Measurements from ENCODE around the gene WDR20. TPM values are rescaled to one million over a fixed set of nuclear protein-coding genes. Genes with fewer than 3 reads are reported as not detected.
"Not testable (repeated sequence)": the region's sequence is repeated elsewhere in the genome, so short reads cannot be mapped to it uniquely, and the experiment has no call there.

The WDR20 gene
- total RNA-seq, 2 donors from 2014 or later, result 45.1 to 50.7 TPM

DNA sequence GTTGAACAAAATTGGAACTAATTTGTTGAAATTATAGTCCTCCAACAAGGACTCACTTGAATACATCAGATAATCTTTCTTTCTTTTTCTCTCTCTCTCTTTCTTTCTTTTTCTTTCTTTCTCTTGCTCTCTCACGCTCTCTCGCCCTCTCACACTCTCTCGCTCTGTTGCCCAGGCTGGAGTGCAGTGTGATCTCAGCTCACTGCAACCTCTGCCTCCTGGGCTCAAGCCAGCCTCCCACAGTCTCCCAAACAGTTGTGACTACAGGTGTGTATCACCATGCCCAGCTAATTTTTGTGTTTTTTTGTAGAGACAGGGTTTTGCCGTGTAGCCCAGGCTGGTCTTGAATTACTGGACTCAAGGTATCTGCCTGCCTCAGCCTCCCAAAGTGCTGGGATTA is 22.8 kb downstream of the WDR20 start:
- Mint-ChIP-seq H3K4me3 (no peak overlapping the region), H3K4me1 (peaks cover 52% of the 10 kb centered on the region), H3K36me3 (ENCODE audit: low read depth) (peaks cover 8% of the 10 kb centered on the region), H3K27me3 (no peaks in the 10 kb centered on the region), H3K27ac (no peak overlapping the region)
- no peak for ATAC-seq
- no peak for DNase-seq
- no peaks in the 10 kb centered on the region for H3K9me3 ChIP-seq (ENCODE audit: control insufficient read depth, low read length, poor library complexity, severe bottlenecking)

DNA sequence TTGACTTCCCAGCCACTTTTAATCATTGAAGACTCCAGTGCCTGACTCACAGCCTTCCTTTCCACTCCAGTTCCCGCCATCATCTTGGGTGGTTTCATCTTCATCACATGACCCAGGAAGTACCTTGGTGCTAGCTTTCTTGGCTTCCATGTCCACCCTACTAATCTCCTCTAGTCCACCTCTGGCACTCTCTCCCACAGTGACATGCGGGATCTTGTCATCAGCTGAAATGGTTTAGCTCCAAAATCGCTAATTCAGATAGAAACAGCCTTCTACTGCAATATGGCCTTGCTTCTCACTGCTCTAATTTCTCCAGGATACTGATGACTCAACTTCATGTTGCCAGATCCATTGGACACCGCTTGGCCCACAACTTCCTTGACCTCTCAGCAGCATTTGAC is 24.5 kb downstream of the WDR20 start:
- H3K27ac Mint-ChIP-seq, result peak overlapping the region; percentile 56
- ATAC-seq (no peak), DNase-seq (no peak)
- peaks cover 10% of the 10 kb centered on the region for H3K36me3 Mint-ChIP-seq (ENCODE audit: low read depth)
- H3K27me3 Mint-ChIP-seq, result no peaks in the 10 kb centered on the region
- no peaks in the 10 kb centered on the region for H3K9me3 ChIP-seq (ENCODE audit: control insufficient read depth, low read length, poor library complexity, severe bottlenecking)
- H3K4me1 Mint-ChIP-seq, result peaks cover 48% of the 10 kb centered on the region
- no peak overlapping the region for H3K4me3 Mint-ChIP-seq

DNA sequence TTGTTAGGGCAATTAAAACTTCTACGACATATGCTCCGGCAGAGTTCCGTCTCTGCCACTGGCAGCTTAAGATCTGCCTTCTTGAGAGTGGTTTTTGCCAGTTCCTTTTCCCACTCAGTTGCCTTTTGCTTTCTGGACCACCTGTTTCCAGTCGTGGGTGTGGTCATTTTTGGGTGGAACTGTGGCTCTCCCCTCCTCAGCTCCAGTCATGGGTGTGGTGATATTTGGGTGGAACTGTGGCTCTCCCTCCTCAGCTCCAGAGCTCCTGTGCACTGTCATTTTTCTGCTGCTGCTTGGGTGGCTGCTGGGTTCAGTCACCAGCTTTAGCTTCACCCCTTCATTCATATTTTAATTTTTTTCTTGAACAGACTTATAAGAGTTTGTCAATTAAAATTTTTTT is 25.3 kb downstream of the WDR20 start:
- Mint-ChIP-seq H3K4me1 (peaks cover 50% of the 10 kb centered on the region), H3K27me3 (no peaks in the 10 kb centered on the region), H3K27ac (peak overlapping the region; percentile 56), H3K36me3 (ENCODE audit: low read depth) (peaks cover 10% of the 10 kb centered on the region), H3K4me3 (no peak overlapping the region)
- no peaks in the 10 kb centered on the region for H3K9me3 ChIP-seq (ENCODE audit: control insufficient read depth, low read length, poor library complexity, severe bottlenecking)
- DNase-seq, result no peak
- ATAC-seq, result no peak

DNA sequence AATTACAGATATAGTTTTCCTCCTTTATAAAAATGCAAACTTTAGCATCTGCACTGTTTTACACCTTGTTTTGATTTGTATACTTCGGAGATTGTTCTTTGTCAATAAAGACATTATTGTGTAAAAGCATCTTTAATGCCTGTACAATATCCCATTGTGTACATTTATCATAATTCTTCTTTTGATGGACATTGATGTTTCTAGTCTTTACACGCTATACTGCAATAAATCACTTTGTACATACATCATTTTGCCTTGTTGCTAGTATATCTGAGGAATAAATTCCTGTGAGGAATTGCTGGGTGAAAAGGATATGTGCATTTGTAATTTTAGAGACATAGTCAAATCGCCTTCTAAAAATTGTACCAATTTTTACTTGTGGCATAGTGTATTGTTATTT is 30.4 kb downstream of the WDR20 start:
- H3K4me3 Mint-ChIP-seq, result no peak overlapping the region
- H3K27me3 Mint-ChIP-seq, result no peaks in the 10 kb centered on the region
- peaks cover 42% of the 10 kb centered on the region for H3K4me1 Mint-ChIP-seq
- H3K9me3 ChIP-seq (ENCODE audit: control insufficient read depth, low read length, poor library complexity, severe bottlenecking), result no peaks in the 10 kb centered on the region
- ATAC-seq (no peak), DNase-seq (no peak)
- no peak overlapping the region for H3K27ac Mint-ChIP-seq
- H3K36me3 Mint-ChIP-seq (ENCODE audit: low read depth), result peaks cover 7% of the 10 kb centered on the region

DNA sequence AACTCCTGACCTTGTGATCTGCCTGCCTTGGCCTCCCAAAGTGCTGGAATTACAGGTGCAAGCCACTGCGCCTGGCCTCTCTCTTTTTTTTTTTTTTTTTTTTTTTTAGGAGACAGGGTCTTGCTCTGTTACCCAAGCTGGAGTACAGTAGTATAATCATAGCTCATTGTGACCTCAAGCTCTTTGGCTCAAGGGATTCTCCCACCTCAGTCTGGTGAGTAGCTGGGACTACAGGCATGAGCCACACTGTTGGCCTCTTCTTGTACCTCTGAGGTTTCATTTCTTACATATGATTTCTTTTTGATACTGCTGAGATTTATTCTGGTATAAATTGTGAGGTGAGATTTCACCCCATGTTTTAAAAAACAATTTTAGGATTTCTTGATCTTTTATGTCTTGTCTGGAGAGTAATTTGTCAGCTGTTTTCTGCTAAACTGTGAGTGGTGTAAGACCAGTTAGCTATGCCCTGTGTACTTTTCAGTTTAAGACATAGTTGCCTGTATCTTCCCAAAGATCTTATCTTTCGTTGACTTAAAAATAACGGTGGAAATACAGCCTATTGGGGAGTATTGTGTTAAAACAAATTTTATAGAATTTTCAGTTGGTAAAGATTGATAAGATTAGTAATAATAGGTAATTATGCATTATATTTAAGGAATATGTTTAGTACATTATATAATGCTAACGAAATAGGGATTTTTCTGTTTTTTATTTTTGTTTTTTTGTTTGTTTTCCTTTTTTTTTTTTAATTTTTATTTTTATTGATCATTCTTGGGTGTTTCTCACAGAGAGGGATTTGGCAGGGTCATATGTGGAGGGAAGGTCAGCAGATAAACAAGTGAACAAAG is 31.7 kb downstream of the WDR20 start:
- Mint-ChIP-seq H3K27ac (peak overlapping the region; percentile 24), H3K36me3 (ENCODE audit: low read depth) (peaks cover 7% of the 10 kb centered on the region)

DNA sequence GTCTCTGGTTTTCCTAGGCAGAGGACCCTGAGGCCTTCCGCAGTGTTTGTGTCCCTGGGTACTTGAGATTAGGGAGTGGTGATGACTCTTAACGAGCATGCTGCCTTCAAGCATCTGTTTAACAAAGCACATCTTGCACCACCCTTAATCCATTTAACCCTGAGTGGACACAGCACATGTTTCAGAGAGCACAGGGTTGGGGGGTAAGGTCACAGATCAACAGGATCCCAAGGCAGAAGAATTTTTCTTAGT is 32.2 kb downstream of the WDR20 start:
- H3K27ac Mint-ChIP-seq; H3K27me3 Mint-ChIP-seq; DNase-seq; H3K9me3 ChIP-seq (ENCODE audit: control insufficient read depth, low read length, poor library complexity, severe bottlenecking); ATAC-seq; H3K4me3 Mint-ChIP-seq; H3K36me3 Mint-ChIP-seq (ENCODE audit: low read depth): not testable (repeated sequence)
- H3K4me1 Mint-ChIP-seq, result peaks cover 32% of the 10 kb centered on the region

More for the DNA sequence above, 31.7 kb downstream of the WDR20 start:
- DNase-seq (no peak), ATAC-seq (no peak)
- no peaks in the 10 kb centered on the region for H3K9me3 ChIP-seq (ENCODE audit: control insufficient read depth, low read length, poor library complexity, severe bottlenecking)
- Mint-ChIP-seq H3K4me3 (no peak overlapping the region), H3K4me1 (peaks cover 37% of the 10 kb centered on the region), H3K27me3 (no peaks in the 10 kb centered on the region)

GRCh38 chr14:102172721-102173120 is 33.0 kb downstream of the WDR20 start:
- H3K27me3 Mint-ChIP-seq; DNase-seq; H3K36me3 Mint-ChIP-seq (ENCODE audit: low read depth): not testable (repeated sequence)

GRCh38 chr14:102177161-102177560 is 37.5 kb downstream of the WDR20 start:
- peaks cover 32% of the 10 kb centered on the region for H3K4me1 Mint-ChIP-seq
- H3K27me3 Mint-ChIP-seq, result no peaks in the 10 kb centered on the region
- H3K27ac Mint-ChIP-seq, result no peak overlapping the region
- no peak for DNase-seq
- peak overlapping the region; percentile 19 for H3K4me3 Mint-ChIP-seq
- H3K9me3 ChIP-seq (ENCODE audit: control insufficient read depth, low read length, poor library complexity, severe bottlenecking), result no peaks in the 10 kb centered on the region
- ATAC-seq, result no peak
- no peaks in the 10 kb centered on the region for H3K36me3 Mint-ChIP-seq (ENCODE audit: low read depth)

More at GRCh38 chr14:102172721-102173120, 33.0 kb downstream of the WDR20 start:
- H3K4me1 Mint-ChIP-seq, result peaks cover 29% of the 10 kb centered on the region
- H3K27ac Mint-ChIP-seq; ATAC-seq; H3K9me3 ChIP-seq (ENCODE audit: control insufficient read depth, low read length, poor library complexity, severe bottlenecking); H3K4me3 Mint-ChIP-seq: not testable (repeated sequence)

DNA sequence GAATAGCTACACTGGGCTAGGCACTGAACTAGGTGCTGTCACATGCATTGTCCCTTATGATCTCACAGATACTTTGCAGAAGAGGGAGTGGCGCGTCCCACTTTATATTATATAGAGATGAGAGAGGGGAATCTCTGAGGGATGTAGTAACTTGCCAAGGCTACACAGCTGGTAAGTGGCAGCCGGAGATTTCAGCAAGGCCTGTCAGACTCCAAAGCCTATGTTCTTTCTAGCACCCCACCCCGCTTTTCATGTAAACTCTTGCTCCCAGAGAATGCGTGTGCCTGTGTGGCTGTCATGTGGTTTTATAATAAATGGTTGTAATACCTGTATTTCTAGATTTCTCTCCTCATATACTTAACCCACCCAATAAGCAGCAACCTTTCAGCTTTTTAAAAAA is 39.1 kb downstream of the WDR20 start:
- H3K4me1 Mint-ChIP-seq, result peaks cover 42% of the 10 kb centered on the region
- DNase-seq (no peak), ATAC-seq (no peak)
- H3K27ac Mint-ChIP-seq, result no peak overlapping the region
- H3K4me3 Mint-ChIP-seq, result no peak overlapping the region
- no peaks in the 10 kb centered on the region for H3K9me3 ChIP-seq (ENCODE audit: control insufficient read depth, low read length, poor library complexity, severe bottlenecking)
- H3K36me3 Mint-ChIP-seq (ENCODE audit: low read depth), result no peaks in the 10 kb centered on the region
- no peaks in the 10 kb centered on the region for H3K27me3 Mint-ChIP-seq

DNA sequence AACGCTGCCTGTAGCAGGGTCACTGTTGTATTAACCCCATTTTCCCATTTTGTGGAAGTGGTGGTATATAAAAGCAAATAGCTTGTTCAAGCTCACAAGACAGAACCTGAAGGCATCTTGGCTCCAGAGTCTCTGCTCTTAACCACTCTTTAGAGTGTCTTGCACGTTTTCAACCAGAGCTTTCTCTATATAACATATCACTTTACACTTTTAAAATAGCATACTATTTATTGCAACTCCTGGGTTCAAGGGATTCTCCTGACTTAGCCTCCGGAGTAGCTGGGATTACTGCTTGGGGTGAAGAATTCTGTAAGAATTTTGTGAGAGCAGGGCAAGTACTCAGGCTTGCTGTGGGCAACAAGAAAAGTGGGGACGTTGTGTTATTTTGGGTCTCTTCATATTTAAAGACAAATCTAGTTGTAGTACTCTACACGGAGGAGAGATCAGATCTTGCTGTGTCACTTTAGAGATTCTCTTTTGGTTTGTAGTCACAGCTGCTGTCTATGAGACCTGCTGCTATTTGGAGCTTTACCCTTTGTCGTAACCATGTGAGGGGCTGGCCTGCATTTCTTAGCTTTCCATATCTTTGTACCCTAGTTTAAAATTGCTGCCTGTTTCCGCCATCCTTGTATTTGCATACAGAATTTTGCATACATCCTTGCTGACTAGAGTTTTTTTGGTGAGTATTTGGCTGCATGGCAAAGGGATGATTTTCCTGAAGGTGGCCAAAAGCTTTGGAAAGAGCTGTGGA is 40.7 kb downstream of the WDR20 start:
- peak overlapping the region; percentile 81 for H3K27ac Mint-ChIP-seq
- ATAC-seq (no peak), DNase-seq (no peak)
- peaks cover 39% of the 10 kb centered on the region for H3K4me1 Mint-ChIP-seq
- H3K4me3 Mint-ChIP-seq, result no peak overlapping the region
- H3K36me3 Mint-ChIP-seq (ENCODE audit: low read depth), result no peaks in the 10 kb centered on the region
- no peaks in the 10 kb centered on the region for H3K9me3 ChIP-seq (ENCODE audit: control insufficient read depth, low read length, poor library complexity, severe bottlenecking)
- no peaks in the 10 kb centered on the region for H3K27me3 Mint-ChIP-seq

GRCh38 chr14:102181187-102181586 is 41.5 kb downstream of the WDR20 start:
- peak overlapping the region; percentile 81 for H3K27ac Mint-ChIP-seq
- peaks cover 40% of the 10 kb centered on the region for H3K4me1 Mint-ChIP-seq
- no peaks in the 10 kb centered on the region for H3K27me3 Mint-ChIP-seq
- no peaks in the 10 kb centered on the region for H3K9me3 ChIP-seq (ENCODE audit: control insufficient read depth, low read length, poor library complexity, severe bottlenecking)
- ATAC-seq, result no peak
- DNase-seq, result no peak
- H3K4me3 Mint-ChIP-seq, result no peak overlapping the region
- no peaks in the 10 kb centered on the region for H3K36me3 Mint-ChIP-seq (ENCODE audit: low read depth)

DNA sequence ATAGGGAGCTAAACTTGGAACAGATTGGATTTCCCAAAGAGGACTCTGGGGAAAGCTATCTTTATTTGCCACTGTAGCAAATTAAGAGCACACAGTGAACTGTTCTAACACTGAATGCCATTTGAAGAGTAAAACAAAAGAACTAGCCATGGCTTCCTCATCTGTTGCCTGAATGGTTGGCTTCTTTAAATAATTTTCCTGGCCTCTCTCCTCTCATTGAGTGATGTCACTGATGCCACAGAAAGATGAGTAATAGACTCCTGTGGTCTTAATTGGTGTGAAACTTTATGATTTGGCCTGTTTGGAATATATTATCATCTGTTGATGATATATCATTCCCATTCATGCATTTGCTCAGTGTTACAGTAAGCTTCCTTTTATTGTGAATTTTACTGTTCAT is 42.5 kb downstream of the WDR20 start:
- DNase-seq (no peak), ATAC-seq (no peak)
- no peak overlapping the region for H3K4me3 Mint-ChIP-seq
- no peak overlapping the region for H3K27ac Mint-ChIP-seq
- no peaks in the 10 kb centered on the region for H3K27me3 Mint-ChIP-seq
- H3K4me1 Mint-ChIP-seq, result peaks cover 38% of the 10 kb centered on the region
- no peaks in the 10 kb centered on the region for H3K9me3 ChIP-seq (ENCODE audit: control insufficient read depth, low read length, poor library complexity, severe bottlenecking)
- H3K36me3 Mint-ChIP-seq (ENCODE audit: low read depth), result no peaks in the 10 kb centered on the region

- DNase-seq (no peak), ATAC-seq (no peak)
- Mint-ChIP-seq H3K4me1 (peaks cover 39% of the 10 kb centered on the region), H3K4me3 (no peak overlapping the region), H3K27ac (peak overlapping the region; percentile 79), H3K27me3 (no peaks in the 10 kb centered on the region), H3K36me3 (ENCODE audit: low read depth) (no peaks in the 10 kb centered on the region)
- no peaks in the 10 kb centered on the region for H3K9me3 ChIP-seq (ENCODE audit: control insufficient read depth, low read length, poor library complexity, severe bottlenecking)
These were observed 43.4 kb downstream of the WDR20 start for GRCh38 chr14:102182936-102183619.
